ENCODE measurements around the gene TMEM97.
A peak's percentile ranks its signal among the peaks of the same experiment; 100 is the strongest.
"Not testable (repeated sequence)": the region's sequence is repeated elsewhere in the genome, so short reads cannot be mapped to it uniquely, and the experiment has no call there.

Gene TMEM97

DNA sequence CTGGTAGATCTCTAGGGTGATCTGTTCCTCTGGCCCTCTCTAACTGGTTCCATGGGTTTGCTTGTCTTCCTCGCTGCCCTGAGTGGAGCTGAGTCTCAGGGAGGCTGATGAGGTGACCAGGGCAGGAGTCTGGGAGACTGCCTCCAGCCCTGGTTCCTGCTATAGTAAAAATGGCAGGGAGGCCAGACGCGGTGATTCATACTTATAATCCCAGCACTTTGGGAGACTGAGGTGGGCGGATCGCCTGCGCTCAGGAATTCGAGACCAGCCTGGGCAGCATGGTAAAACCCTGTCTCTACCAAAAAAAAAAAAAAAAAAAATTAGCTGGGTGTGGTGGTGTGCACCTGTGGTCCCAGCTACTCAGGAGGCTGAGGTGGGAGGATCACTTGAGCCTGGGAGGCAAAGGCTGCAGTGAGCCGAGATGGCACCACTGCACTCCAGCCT lies 19.8 kb downstream of the TMEM97 start:
- DNase-seq, result not testable (repeated sequence)

DNA sequence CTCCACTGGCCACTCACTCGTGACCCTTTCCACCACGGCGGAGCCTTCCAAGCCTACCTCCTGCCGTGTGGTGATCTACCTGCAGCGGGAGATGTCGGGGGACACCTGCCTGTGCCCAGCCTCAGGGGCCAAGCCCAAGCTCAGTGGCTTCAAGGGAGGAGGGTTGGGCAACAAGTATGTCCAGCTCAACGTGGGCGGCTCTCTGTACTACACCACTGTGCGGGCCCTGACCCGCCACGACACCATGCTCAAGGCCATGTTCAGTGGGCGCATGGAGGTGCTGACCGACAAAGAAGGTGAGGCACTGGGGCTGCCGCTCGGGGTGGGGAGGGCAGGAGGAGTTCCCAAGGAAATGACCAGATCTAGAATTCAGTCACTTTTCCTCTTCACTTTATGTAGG lies 20.4 kb downstream of the TMEM97 start:
- DNase-seq, result no peak

DNA sequence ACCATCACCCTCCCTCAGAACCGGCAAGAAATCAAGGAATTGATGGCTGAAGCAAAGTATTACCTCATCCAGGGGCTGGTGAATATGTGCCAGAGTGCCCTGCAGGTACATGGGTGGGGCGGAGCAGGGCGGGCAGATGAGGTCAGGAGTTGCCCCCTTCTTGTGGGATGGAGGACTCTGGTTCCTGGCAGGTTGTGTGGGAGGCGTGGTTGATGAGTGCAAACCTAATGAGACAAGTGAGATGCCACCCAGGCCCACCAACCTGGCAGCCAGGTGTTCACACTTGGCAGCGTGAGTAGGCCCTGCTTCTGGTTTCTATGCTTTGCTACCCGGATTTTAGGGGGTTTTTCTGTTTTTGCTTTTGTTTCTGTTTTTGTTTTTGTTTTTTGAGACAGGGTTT lies 21.4 kb downstream of the TMEM97 start:
- no peak for DNase-seq

DNA sequence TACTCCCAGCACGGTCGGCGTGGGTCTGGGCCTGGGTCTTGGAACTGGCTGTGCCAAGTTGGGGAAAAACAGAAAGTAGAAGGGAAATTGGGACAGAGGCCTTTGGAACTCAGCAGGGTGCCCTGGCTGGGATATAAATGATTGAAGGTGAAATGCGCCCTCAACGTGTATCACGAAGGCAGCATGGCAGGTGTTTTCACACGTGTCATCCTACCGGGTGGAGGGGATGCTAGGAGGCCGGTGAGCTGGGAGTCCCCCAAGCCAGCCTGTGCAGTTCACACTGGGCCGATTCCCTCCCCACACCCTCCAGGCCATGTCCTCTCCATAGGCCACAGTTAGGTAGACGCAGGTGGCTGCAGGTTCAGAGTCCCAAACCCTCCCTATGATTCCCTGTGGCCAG lies 22.5 kb downstream of the TMEM97 start:
- DNase-seq, result no peak

DNA sequence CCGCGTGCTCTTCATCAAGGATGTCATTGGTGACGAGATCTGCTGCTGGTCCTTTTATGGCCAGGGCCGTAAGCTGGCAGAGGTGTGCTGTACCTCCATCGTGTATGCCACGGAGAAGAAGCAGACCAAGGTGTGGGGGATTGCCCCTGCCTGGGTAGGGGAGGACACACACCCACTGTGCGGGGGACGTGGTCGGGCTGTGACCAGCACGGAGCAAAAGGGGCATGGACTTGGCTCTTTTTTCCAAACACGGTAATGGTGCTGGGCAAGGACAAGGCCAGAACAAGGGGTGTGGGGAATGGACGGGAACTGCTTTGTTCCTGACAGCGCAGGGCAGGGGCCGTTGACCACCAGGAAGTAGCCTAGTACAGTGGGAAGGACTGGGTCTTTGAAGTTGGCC lies 23.3 kb downstream of the TMEM97 start:
- DNase-seq, result no peak

DNA sequence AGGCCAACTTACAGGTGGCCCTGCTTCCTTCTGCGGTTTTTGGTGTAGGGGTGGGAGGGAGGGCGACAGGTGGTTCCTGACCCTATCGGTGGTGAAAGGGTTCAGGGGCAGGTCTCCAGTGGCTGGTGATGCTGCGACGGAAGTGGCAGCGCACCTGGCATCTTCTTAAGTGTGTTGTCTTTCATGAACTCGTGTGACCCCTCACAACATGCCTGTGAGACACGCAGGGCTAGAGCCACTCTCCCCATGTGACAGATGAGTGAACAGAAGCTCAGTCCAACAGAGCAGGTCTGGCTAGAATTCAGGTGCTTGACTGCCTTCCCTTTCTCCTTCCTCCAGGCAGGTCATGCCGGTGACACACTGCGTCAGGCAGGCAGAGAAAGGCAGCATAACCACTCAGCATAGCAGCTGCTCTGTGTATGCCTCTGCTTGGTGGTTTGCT lies 24.5 kb downstream of the TMEM97 start:
- DNase-seq, result no peak

DNA sequence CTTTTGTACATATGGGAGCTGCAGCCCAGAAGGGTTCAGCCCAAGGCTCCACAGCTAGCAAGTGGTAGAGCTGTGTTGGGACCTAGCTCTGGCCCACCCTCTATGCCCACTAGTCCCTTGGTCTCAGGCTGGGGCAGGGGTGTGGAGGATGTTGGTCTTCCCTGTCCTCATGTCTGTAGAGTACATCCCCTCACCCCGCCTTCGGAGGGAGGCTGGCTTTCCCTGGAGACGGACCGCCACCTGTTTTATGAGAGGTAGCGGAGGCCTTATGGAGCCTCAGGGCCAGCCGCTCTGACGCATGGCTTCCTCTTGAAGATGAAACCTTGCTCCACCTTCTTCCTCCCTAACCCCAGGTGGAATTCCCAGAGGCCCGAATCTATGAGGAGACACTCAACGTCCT lies 25.0 kb downstream of the TMEM97 start:
- DNase-seq, result no peak

DNA sequence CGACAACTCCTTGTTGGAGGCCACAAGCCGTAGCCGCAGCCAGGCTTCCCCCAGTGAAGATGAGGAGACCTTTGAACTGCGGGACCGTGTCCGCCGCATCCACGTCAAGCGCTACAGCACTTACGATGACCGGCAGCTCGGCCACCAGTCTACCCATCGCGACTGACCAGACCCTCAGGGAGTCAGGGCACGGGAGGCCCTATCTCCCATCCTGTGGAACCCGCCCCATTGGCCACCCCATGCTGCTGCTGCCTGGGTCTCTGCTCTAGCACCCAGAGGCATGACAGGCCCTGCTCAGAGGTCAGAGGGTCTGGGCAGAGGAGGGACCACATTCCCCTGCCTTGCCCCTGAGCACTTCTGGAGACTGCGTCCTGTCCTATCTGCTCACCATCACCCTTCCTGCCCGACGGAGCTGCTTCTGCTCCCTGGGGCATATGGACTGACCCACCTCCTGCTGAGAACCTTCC lies 25.5 kb downstream of the TMEM97 start:
- no peak for DNase-seq

DNA sequence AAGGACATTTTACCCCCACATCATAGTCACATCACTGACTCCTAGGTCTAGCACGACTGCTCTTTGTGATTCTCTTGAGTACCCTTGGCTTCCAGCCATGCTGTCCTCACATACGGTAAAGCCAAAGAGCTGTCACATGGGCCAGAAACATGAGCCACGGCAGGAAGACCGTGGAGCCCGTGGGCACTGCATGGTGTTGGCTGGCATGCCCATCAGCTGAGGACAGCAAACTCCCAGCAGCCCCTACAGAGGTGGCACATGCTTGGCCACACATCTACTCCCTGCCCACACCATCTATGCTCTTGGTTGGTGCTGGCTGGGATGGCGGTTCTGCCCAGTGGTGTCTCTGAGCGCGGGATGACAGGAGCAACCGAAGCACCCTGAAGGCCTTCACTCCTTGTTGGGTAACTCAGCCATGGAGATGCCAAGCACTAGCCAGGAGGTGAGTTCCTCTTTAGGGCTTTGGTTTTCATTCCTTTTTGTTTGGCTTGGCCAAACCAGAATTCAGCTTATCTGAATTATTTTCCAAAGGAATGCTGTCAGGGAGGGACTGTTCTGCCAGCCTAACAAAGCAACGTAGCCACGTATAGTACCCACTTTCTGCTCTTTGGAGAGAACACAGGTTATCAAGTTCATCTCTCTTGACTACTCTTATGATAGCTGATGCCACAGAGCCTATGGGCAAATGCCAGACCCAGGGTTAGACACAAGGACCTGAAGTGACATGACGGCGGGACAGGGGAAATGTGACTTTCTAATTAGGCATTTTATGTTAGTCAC lies 26.6 kb downstream of the TMEM97 start:
- DNase-seq, result no peak

DNA sequence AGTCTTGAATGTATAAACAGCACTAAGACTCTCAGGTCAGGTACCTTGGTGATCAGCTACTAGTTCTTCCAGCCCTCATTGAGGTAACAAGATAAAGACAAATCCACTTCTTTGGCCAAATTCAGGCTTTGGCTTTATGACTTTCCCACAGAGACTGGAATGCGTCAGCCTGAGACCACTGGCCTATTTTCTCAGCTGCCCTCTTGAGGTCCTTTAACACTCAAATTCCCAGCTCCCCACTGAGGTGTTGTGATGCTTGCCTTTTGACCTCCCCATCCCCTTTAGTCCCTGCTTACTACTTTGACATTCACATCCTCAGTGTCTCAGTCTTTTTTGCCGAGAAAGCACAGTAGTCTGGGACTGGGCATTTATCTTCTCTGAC lies 27.2 kb downstream of the TMEM97 start:
- DNase-seq, result no peak

DNA sequence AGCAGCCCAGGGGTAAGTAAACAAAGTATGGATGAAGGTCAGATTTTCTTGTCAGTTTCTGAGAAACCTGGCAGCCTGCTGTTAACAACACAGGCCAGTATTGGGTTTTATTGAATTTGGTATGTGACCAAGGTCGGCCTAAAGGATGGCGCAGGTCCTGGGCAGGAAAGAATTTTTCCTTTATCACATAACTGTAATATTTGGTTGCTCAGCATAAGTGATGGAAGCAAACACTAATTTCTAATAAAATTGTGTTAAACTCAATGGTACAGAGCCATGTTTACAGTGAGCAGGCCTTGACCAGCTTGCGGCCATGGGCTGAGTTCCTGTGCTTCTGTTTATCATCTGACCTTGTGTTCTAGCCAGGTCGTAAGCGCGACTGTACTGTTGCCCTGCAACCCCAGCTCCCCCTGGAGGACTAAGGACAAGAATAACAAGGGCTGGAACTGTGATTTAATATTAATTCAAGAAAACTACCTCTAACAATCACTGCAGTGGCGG lies 27.8 kb downstream of the TMEM97 start:
- no peak for DNase-seq

DNA sequence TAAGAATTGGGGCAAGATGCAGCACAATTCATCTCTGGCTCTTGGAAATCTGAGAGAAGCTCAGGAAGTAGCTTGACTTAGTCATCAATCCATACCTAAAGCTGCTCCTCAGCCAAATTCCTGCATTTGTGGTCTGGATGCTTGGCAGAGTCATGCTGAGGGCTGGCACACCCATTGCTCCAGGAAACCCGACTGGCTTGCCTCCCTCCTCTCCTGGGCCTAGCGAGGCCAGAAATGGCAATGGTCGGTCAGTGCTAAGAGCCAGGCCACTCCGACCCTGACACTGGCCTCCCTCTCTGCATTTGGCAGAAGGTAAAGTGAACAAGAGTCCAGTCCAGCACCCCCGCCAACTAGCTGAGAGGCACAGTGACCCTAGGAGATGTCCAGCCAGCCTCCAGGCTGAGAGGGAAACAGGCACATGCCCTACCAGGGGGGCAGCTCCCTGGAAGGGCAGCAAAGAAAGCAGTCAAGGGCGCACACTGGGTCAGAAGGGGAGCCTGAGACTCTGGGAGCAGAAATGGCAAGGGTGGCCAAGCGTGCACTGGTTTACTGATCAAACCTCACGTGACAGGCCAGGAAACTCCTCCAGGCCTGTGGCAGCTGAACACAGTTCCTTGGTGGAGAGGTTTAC lies 28.4 kb downstream of the TMEM97 start:
- DNase-seq, result no peak

DNA sequence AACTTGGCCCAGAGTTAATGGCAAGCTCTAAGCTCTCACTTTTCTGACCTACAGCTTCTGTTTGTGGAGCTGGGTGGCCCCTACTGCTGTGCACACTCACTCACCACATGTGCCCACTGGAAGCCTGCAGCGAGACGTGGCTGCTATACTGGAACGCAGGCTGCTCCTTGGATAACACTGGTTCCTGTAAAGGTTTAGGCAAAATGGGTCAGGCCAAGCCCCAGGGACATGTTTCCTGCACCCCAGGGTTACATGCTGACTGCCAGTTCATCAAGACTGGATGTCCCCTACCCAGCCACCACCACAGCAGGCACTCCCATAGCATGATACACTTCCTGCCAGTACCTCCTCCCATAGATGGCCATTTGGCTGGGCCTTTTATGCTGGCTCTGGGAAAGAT lies 30.0 kb downstream of the TMEM97 start:
- DNase-seq, result no peak

DNA sequence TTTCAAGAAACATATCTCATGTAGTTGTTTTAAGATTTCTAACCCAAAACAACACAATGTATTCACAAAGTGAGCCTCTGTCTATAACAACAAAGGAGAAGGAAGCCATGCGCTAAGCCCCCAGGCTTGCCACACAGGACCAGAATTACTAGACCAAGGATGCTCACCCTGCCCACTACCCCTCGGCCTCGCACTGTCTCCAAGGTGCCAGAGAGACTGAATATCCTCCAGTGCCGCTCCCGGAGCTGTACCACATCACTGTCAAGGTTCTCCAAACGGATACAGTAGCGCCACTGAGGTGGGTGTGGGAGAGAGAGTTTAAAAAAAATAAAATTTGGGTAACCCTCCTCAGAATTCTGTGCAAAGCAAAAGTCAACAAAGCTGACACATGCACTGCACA lies 31.3 kb downstream of the TMEM97 start:
- DNase-seq, result no peak

DNA sequence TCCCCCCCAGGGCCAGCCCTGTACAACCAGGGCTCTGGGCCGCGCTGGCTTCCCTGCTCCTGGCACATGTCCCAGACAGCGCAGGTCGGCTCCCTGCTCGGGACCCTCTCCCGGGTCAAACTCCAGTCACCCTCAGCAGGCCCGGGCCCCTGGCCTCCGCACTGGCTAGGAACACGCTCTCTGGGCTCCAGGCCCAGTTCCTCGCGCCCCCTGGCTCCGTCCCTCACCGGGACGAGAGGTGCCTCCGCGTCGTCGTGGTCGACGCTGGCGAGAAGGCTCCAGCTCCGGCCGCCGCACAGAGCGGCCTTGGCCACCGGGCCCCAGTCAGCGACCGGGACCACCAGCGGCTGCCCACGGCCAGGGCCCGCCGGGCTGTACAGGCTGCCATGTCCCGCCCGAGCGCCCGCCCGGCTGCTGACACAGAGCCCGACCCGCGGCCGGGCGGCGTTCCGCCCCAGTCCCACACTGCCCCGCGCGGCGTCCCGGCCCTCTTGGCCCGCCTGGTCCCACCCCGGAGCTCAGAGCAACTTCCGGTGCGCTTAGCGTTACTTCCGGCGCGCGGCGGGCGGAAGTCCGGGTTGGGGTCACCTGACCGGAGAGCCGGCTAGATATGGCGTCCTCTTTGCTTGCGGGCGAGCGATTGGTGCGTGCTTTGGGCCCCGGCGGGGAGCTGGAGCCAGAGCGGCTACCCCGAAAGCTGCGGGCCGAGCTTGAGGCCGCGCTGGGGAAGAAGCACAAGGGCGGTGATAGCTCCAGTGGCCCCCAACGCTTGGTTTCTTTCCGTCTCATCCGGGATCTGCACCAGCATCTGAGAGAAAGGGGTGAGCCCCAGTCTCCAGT lies 38.3 kb downstream of the TMEM97 start, which contains the start of gene POLDIP2:
TSS of gene POLDIP2 (minus strand) at position 467 of the 840 bp plus-strand sequence. CDS start at position 388, 79 bp downstream.
- peak; percentile 87 to 89 for DNase-seq

DNA sequence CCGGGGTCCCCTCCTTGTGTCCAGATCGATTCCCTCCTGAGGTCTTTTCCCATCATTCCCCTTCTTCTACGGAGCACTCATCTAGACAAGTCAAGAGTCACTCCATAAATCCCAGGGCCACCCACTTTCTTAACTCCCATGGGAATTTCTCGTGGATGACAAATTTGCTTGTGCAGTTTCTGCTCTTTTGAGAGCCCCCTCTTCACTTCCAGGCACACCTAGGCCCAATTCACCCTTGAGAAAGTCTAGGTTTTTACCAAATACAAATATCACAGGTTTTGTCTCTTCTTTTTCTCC lies 38.8 kb downstream of the TMEM97 start:
- no peak for DNase-seq

DNA sequence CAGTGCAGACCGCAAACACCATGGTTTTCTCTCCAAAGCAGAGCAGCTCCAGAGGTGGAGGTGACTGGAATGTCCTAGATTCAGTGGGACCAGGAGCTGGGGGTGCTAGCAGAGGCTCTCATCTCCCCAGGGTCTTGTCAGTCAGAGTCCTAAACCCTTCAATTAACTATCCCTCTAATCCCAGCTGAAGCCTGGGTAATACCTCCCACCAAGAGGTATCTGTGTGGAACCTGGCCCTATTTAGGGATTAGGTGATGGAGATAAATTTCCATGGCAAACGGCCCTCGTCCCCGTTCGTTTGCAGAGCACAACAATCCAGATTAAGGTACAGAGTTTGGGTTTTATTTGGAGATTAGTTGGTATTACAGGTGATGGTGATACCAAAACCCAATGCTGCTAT lies 44.2 kb downstream of the TMEM97 start:
- no peak for DNase-seq

DNA sequence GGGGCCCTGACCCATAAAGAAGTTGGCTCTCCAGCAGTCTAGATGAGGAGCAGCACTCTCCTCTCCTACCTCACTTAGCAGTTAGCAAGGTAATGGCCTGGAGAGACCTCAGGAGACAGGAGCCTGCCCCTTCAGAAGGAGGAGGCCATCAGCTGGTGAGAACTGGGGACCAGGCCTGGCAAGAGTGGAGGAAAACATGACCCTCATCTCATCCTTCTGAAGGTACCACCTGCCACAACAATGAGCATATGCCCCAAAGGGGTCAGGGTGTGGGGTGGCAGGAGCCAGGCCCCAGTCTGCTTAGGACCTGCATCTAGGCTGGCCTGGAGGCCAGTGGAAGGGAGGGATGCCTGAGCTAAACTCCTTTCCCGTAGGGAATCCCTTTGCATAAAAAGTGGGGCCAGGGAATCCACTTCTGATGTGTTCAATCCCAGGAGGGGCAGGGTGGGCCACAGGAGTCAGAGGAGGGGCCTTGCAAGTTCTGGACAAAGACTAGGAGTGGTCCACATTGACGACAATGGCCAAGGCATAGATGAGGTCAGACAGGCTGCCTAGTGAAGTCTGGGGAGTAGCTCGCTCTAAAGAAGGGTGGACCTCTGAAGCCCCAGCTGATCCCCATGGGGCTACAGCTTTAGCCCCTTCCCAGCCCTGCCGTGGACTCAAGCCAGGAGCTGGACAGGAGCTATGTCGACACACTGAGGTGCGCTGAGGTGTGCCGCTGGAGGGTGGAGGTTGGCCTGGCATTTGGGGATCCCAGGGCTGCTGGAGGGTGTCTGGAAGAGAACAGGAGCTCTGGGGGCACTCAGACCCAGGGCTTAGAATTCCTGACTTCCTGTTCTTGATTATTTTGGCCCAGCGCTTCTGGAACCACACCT lies 45.0 kb downstream of the TMEM97 start:
- DNase-seq, result no peak

DNA sequence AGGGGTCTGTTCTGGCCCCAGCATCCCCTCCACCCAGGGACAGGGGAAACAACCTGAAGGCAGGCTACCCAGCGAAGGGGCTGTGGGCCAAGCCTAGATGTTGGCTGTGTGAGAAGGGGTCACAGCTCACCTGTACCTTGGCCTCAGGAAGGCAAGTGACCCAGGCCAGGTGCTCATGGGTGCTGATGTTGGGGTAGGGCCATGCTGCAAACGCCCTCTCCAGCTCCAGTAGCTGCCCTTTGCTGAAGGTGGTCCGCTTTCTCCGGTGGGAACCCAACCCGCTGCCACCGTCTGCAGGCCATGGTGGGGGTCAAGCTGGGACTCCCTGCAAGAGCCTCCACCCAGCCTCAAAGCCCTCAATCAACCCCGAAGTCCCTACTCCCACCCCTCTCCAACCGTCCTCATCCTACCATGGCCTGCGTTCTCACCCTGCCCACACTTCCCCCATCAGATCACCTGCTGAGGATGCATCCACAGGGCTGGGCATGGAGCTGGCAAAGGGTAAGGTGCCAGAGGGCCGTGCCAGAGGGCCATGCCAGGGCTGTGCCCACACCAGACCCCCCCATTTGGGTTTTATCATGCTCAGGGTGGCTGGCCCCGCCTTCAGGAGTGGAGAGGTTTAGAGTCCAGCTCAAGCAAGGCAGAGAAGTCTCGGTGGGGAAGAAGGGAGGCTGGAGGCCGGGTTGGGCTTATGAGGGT lies 45.8 kb downstream of the TMEM97 start, which contains the start of gene SEBOX:
TSS of gene SEBOX (minus strand) at position 535 of the 699 bp plus-strand sequence. CDS start at position 487, 48 bp downstream.
- DNase-seq, result no peak

DNA sequence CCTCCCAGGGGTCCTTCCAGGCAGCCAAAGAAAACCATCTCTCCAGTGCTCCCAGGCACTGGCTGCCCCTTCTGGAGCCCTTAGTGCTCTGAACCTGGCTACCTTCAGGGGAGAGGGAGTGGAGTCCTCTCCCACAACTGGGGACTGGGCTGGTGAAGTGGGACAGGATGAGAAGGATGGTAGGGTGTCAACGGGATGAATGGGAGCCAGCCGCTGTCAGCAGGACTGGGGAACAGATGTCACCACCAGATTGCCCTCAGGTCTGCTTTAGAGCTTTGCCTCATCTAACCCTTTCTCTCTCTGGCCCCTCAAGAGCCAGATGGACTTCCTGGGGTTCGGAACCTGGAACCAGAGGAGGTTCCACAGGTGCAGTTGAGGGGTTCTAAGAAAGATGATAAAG lies 46.5 kb downstream of the TMEM97 start:
- DNase-seq, result no peak

DNA sequence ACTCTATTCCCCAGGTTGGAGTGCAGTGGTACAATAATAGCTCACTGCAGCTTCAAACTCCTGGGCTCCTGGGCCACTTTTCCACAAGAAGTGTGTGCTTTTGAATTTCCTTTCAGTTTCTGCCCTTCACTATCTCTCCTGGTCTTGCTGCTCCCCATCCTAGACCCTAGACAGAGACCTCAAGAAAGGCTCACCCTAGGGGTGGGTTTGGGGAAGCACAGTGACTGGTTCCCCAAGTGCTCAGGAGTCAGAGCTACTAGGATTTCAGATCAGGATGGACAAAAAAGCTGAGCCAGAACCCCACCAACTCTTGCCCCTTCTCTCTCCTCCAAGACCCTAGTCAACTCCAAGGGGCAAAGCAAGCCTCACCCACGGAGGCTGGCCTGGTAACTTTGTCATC lies 47.6 kb downstream of the TMEM97 start:
- DNase-seq, result no peak
